ENCODE measurements around the gene APOBEC3A.
"Not testable (repeated sequence)": the region's sequence is repeated elsewhere in the genome, so short reads cannot be mapped to it uniquely, and the experiment has no call there.

APOBEC3A gene

GRCh38 chr22:38959590-38959989 is 2.2 kb downstream of the APOBEC3A start:
- no peak for DNase-seq (ENCODE audit: low read depth)

GRCh38 chr22:38960673-38961072 is 3.3 kb downstream of the APOBEC3A start:
- DNase-seq (ENCODE audit: low read depth), result not testable (repeated sequence)

- DNase-seq (ENCODE audit: low read depth), result not testable (repeated sequence)
Measured at GRCh38 chr22:38963291-38963738, 5.9 kb downstream of the APOBEC3A start.

GRCh38 chr22:38963872-38964271 is 6.5 kb downstream of the APOBEC3A start:
- no peak for DNase-seq (ENCODE audit: low read depth)

- DNase-seq (ENCODE audit: low read depth), result no peak
Measured at GRCh38 chr22:38964306-38964705, 6.9 kb downstream of the APOBEC3A start.

- DNase-seq (ENCODE audit: low read depth), result no peak
Measured at GRCh38 chr22:38964989-38965388, 7.6 kb downstream of the APOBEC3A start.

- DNase-seq (ENCODE audit: low read depth), result no peak
Measured at GRCh38 chr22:38965614-38966379, 8.4 kb downstream of the APOBEC3A start.

- DNase-seq (ENCODE audit: low read depth), result no peak
Measured at GRCh38 chr22:38966380-38966702, 8.9 kb downstream of the APOBEC3A start.

- DNase-seq (ENCODE audit: low read depth), result no peak
Measured at GRCh38 chr22:38966942-38967341, 9.5 kb downstream of the APOBEC3A start.

- no peak for DNase-seq (ENCODE audit: low read depth)
Measured at GRCh38 chr22:38967451-38968450, 10.3 kb downstream of the APOBEC3A start.

GRCh38 chr22:38968801-38969200 is 11.4 kb downstream of the APOBEC3A start:
- DNase-seq (ENCODE audit: low read depth), result no peak

- no peak for DNase-seq (ENCODE audit: low read depth)
Measured at GRCh38 chr22:38970551-38970950, 13.1 kb downstream of the APOBEC3A start.

GRCh38 chr22:38971202-38971601 is 13.8 kb downstream of the APOBEC3A start:
- no peak for DNase-seq (ENCODE audit: low read depth)

GRCh38 chr22:38971791-38972190 is 14.4 kb downstream of the APOBEC3A start:
- no peak for DNase-seq (ENCODE audit: low read depth)

- no peak for DNase-seq (ENCODE audit: low read depth)
Measured at GRCh38 chr22:38972558-38972957, 15.1 kb downstream of the APOBEC3A start.

GRCh38 chr22:38973289-38974169 is 16.1 kb downstream of the APOBEC3A start:
- no peak for DNase-seq (ENCODE audit: low read depth)

- DNase-seq (ENCODE audit: low read depth), result no peak
Measured at GRCh38 chr22:38974170-38974825, 16.9 kb downstream of the APOBEC3A start.

GRCh38 chr22:38974826-38975175 is 17.4 kb downstream of the APOBEC3A start:
- no peak for DNase-seq (ENCODE audit: low read depth)

- DNase-seq (ENCODE audit: low read depth), result not testable (repeated sequence)
Measured at GRCh38 chr22:38977289-38977688, 19.9 kb downstream of the APOBEC3A start.

- not testable (repeated sequence) for DNase-seq (ENCODE audit: low read depth)
Measured at GRCh38 chr22:38980587-38980986, 23.2 kb downstream of the APOBEC3A start.

All from HS-5 (cell line).